ENCODE results near the gene PALM2AKAP2. TPM values are rescaled to one million over a fixed set of nuclear protein-coding genes. Genes with fewer than 3 reads are reported as not detected.
A peak's percentile ranks its signal among the peaks of the same experiment; 100 is the strongest.

Gene PALM2AKAP2
- 10 to 100 TPM; 15.1 to 37.7 TPM for total RNA-seq
- 1 to 10 TPM in 1 of 2 donors, under 1 TPM in 1; 0.51 to 4.4 TPM for polyA plus RNA-seq
- long read RNA-seq, donor 1, partial matches to known transcripts, result 31 of 34 reads
- long read RNA-seq, donor 1, other reads (novel, unspliced or antisense), result 0 of 34 reads
- long read RNA-seq, donor 2, result 0 reads
- long read RNA-seq, donor 3, result 0 reads
- long read RNA-seq, donor 4, partial matches to known transcripts, result 8 of 8 reads
- long read RNA-seq, donor 4, other reads (novel, unspliced or antisense), result 0 of 8 reads
- long read RNA-seq, donor 5, partial matches to known transcripts, result 12 of 13 reads
- long read RNA-seq, donor 5, other reads (novel, unspliced or antisense), result 0 of 13 reads

DNA sequence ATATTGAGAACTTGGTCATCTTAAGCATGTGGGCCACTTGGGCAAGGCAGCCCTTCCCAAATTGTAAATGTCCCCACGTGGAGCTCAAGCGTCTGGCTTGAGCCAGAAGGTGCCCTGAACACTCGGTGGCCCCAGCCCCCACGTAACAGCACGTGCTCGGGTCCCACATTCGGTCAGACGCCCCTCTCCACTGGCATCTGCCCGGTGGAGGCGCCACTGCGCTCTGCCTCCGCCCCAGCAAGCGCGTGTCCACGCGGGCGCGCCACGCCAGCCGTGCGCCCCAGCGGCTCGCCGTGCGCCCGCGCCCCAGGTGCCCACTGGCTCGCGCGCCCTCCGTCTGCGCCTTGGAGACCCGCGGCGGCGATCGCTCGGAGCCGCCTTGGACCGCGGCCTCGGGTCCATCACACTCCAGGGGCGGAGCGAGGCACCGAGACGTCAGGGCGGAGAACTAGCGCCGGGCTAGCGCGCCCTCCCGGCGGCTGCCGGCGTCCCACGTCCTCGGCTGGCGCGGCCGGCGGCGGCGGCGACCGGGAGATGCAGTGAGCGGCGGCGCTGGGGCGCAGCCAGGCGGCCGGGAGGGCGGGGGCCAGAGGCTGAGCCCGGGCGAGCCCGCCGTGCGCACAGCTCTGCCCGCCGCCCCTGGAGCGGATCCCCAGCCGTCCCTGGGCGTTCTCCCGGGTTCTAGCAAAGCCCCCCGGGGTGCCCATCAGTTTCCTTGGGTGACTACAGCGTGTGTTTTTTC, at the start of gene PALM2AKAP2:
Gene PALM2AKAP2, plus strand, starts transcription at position 488 of the 742 bp plus-strand sequence. CDS start 291 bp downstream, outside the sequence.
- peak; percentile 83 to 89 (median 85) for DNase-seq
- no peaks in the 10 kb centered on the region for H3K36me3 ChIP-seq (ENCODE audit: control insufficient read depth in 4 of 4, insufficient read depth in 4 of 4, low read length in 4 of 4)
- peak within 1 kb of the TSS; percentile 69 to 93 for H3K9ac ChIP-seq (ENCODE audit: insufficient read depth in 1 of 2, low read length in 2 of 2)
- ATAC-seq (ENCODE audit: insufficient read depth, low FRiP score), result peak; percentile 48
- peak within 1 kb of the TSS; percentile 28 for H3K4me3 ChIP-seq
- peaks cover 0 to 20% (median 8%) of the 10 kb centered on the region in 5 donors for H3K4me1 ChIP-seq (ENCODE audit: control insufficient read depth in 5 of 5, insufficient read depth in 5 of 5, low read length in 5 of 5)
- WGBS, 2 donors, result 1 to 2% methylated on average over 54 to 85 of the region's 85 CpGs
- peaks cover 0 to 3% (median 0%) of the 10 kb centered on the region in 3 donors for H3K27me3 ChIP-seq (ENCODE audit: control insufficient read depth in 3 of 3, insufficient read depth in 3 of 3, low read length in 2 of 3)
- TF ChIP-seq, protein P1, sequence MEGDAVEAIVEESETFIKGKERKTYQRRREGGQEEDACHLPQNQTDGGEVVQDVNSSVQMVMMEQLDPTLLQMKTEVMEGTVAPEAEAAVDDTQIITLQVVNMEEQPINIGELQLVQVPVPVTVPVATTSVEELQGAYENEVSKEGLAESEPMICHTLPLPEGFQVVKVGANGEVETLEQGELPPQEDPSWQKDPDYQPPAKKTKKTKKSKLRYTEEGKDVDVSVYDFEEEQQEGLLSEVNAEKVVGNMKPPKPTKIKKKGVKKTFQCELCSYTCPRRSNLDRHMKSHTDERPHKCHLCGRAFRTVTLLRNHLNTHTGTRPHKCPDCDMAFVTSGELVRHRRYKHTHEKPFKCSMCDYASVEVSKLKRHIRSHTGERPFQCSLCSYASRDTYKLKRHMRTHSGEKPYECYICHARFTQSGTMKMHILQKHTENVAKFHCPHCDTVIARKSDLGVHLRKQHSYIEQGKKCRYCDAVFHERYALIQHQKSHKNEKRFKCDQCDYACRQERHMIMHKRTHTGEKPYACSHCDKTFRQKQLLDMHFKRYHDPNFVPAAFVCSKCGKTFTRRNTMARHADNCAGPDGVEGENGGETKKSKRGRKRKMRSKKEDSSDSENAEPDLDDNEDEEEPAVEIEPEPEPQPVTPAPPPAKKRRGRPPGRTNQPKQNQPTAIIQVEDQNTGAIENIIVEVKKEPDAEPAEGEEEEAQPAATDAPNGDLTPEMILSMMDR (IDR thresholded peaks at IDR 0.05; ENCODE audit: control extremely low read depth, extremely low read depth), result no peak
- H3K9me3 ChIP-seq (ENCODE audit: control insufficient read depth in 4 of 4, insufficient read depth in 3 of 4, low read length in 3 of 4), result no peaks in the 10 kb centered on the region
- H3K27ac ChIP-seq (ENCODE audit: low read depth in 1 of 2, low read length in 1 of 2), result peak within 1 kb of the TSS; percentile 79 to 93

DNA sequence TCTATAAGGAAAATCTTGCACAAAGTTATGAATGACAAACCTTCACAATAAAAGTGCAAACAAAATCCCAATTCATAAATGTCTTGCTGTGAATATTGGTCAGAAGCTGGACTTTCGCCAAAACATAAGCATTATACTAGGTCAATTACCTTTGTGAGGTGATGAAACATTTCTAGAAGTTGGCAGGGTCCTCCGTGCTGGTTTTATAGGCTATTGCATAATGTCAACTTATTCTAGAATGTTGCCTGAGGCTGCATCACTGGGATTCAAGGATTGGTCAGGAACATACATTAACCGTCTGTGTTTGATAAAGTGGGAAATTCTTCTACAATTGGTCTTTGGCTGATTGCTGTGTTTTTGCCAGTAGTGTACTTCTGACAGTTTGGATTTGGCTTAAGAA, 49.8 kb upstream of the PALM2AKAP2 start:
- Histone ChIP-seq H3K27ac (ENCODE audit: low read depth in 1 of 2, low read length in 1 of 2) (no peak overlapping the region), H3K27me3 (ENCODE audit: control insufficient read depth in 3 of 3, insufficient read depth in 3 of 3, low read length in 2 of 3) (no peaks in the 10 kb centered on the region), H3K36me3 (ENCODE audit: control insufficient read depth in 4 of 4, insufficient read depth in 4 of 4, low read length in 4 of 4) (no peaks in the 10 kb centered on the region), H3K9ac (ENCODE audit: insufficient read depth in 1 of 2, low read length in 2 of 2) (no peak overlapping the region), H3K4me3 (no peak overlapping the region), H3K9me3 (ENCODE audit: control insufficient read depth in 4 of 4, insufficient read depth in 3 of 4, low read length in 3 of 4) (peaks cover 0 to 2% (median 0%) of the 10 kb centered on the region in 4 donors), H3K4me1 (ENCODE audit: control insufficient read depth in 5 of 5, insufficient read depth in 5 of 5, low read length in 5 of 5) (peaks cover 0 to 19% (median 1%) of the 10 kb centered on the region in 5 donors)
- 55 to 64% methylated on average over 3 of the region's 3 CpGs for WGBS, 2 donors
- peak in 2 of 3 donors; percentile 60 to 61 for DNase-seq
- TF ChIP-seq, protein P1 (IDR thresholded peaks at IDR 0.05; ENCODE audit: control extremely low read depth, extremely low read depth), result no peak
- no peak for ATAC-seq (ENCODE audit: insufficient read depth, low FRiP score)

DNA sequence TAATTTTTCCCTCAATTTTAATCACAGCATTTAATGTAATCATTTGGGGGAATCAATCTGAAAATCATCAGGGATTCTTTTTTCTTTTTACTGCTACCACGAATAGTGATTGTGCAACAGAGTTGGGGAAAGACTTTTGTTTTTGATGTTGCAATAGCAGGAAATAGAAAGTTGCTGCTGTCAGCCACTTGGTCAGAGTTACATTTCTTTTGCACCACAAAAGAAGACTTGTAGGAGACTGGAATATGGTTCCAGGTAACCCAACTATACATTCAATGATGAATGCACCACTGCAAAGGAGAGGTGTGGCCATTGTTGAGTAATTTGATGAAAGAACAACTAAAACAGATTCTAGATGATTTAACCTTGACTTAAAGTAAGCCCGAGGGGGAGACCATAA, 46.3 kb upstream of the PALM2AKAP2 start:
- TF ChIP-seq, protein P1 (IDR thresholded peaks at IDR 0.05; ENCODE audit: control extremely low read depth, extremely low read depth), result no peak
- 38 to 44% methylated on average over 2 of the region's 2 CpGs for WGBS, 2 donors
- H3K27ac ChIP-seq (ENCODE audit: low read depth in 1 of 2, low read length in 1 of 2), result no peak overlapping the region
- no peak overlapping the region for H3K9ac ChIP-seq (ENCODE audit: insufficient read depth in 1 of 2, low read length in 2 of 2)
- H3K4me1 ChIP-seq (ENCODE audit: control insufficient read depth in 5 of 5, insufficient read depth in 5 of 5, low read length in 5 of 5), result peaks cover 0 to 22% (median 4%) of the 10 kb centered on the region in 5 donors
- no peak overlapping the region for H3K4me3 ChIP-seq
- no peaks in the 10 kb centered on the region for H3K27me3 ChIP-seq (ENCODE audit: control insufficient read depth in 3 of 3, insufficient read depth in 3 of 3, low read length in 2 of 3)
- H3K36me3 ChIP-seq (ENCODE audit: control insufficient read depth in 4 of 4, insufficient read depth in 4 of 4, low read length in 4 of 4), result no peaks in the 10 kb centered on the region
- no peak for ATAC-seq (ENCODE audit: insufficient read depth, low FRiP score)
- peaks cover 0 to 2% (median 0%) of the 10 kb centered on the region in 4 donors for H3K9me3 ChIP-seq (ENCODE audit: control insufficient read depth in 4 of 4, insufficient read depth in 3 of 4, low read length in 3 of 4)
- peak in 2 of 3 donors; percentile 74 to 87 for DNase-seq

Data from lung (tissue), 16 donors.